Heart right ventricle (tissue), 16 donors: ENCODE data around the gene TMPRSS5. TPM values are rescaled to one million over a fixed set of nuclear protein-coding genes. Genes with fewer than 3 reads are reported as not detected.
A peak's percentile ranks its signal among the peaks of the same experiment; 100 is the strongest.

ENCODE experiments used
- ATAC-seq, 8 donors: fragments of 200-7000 bp; cut with Tn5 transposase; one replicate each; pipeline ENCODE4 v1.9.1; 2020; ENCODE audit warnings: mild to moderate bottlenecking in 8 of 8, moderate library complexity in 8 of 8, moderate number of reproducible peaks in 1 of 8
- DNase-seq, 2 donors: peaks; one replicate each; pipeline ENCODE4 v3.0.0-alpha.2; 2020
- H3K27ac ChIP-seq, 10 donors: fragments of 200-600 bp; sonication (generic) in 2 of 10; one replicate each; pipeline versions ENCODE4 v1.5.0 to v1.8.0; 2020 to 2022; ENCODE audit warnings: mild to moderate bottlenecking in 3 of 10
- H3K27me3 ChIP-seq, 7 donors: fragments of 200-600 bp; one replicate each; pipeline ENCODE4 v1.8.0; 2021 to 2022; ENCODE audit warnings: mild to moderate bottlenecking in 2 of 7
- H3K36me3 ChIP-seq, 9 donors: fragments of 200-600 bp; sonication (generic) in 1 of 9; one replicate each; pipeline versions ENCODE4 v1.5.0 to v1.8.0; 2020 to 2022; ENCODE audit warnings: mild to moderate bottlenecking in 2 of 9
- H3K4me1 ChIP-seq, 9 donors: fragments of 200-600 bp; sonication (generic) in 1 of 9; one replicate each; pipeline versions ENCODE4 v1.5.0 to v1.8.0; 2020 to 2022; ENCODE audit warnings: mild to moderate bottlenecking in 4 of 9
- H3K4me3 ChIP-seq, 10 donors: fragments of 200-600 bp; sonication (generic) in 2 of 10; one replicate each; pipeline versions ENCODE4 v1.5.0 to v1.8.0; 2020 to 2022; ENCODE audit warnings: mild to moderate bottlenecking in 7 of 10, moderate library complexity in 2 of 10
- H3K9me3 ChIP-seq, 11 donors: fragments of 200-600 bp in 10 of 11; sonication (generic) in 2 of 11; one replicate each; pipeline versions ENCODE4 v1.5.0 to v1.8.0; 2013 to 2022; ENCODE audit warnings: mild to moderate bottlenecking in 2 of 11, control low read depth in 1 of 11, moderate library complexity in 1 of 11
- CTCF ChIP-seq, 9 donors: fragments of 200-600 bp; sonication (generic) in 2 of 9; IDR thresholded peaks; one replicate each; pipeline versions ENCODE4 v1.5.0 to v1.8.0; 2021 to 2022; ENCODE audit warnings: antibody characterized with exemption in 9 of 9, mild to moderate bottlenecking in 5 of 9, moderate library complexity in 1 of 9
- WGBS, 2 donors: extraction: QIAGEN DNeasy Blood & Tissue Kit; methylation state at CpG; one replicate each; pipeline ENCODE4 v1.1.7; 2013; ENCODE audit warnings: inconsistent platforms in 1 of 2; 5-methylcytosine and 5-hydroxymethylcytosine counted together
- intact Hi-C, 10 donors: fragments of 100-400 bp; cut with DNase I; formaldehyde crosslinking; loops; one replicate each; pipeline versions ENCODE4 v1.11.1 to v1.14.2; 2022
- polyA plus RNA-seq, 2 donors: library from polyadenylated mRNA; stranded (reverse); fragments of 200-250 nt; gene quantifications; one replicate each; pipeline ENCODE4 v1.2.3, GENCODE V29; 2013
- total RNA-seq, 10 donors: library from RNA; stranded (reverse); fragmentation: NEBNext Ultra II Directional in 3 of 10; extraction: Animal tissue kit (Norgen Biotek cat#: 25700) in 3 of 10; gene quantifications; one replicate each; pipeline versions ENCODE4 v1.2.1 to v1.2.4, GENCODE V29; 2021 to 2023
- donor health status: Arrhythmogenic right ventricular cardiomyopathy.
- donor health status: ischemic (EF 13 %, LVEDD 7.1; RV severe dilation, severe dysfunction).
- donor health status: healthy with polysubstance abuse.
- donor health status: DM: no; HTN: yes; CAD: no.
- donor health status: DM: no; HTN: no; CAD: no.
- donor health status: ischemic (EF 25% LVEDD 6.9; RV normal size, moderate dysfunction).
- donor health status: ischemic (EF 25% LVEDD 5.7; RV mildly dilated, moderate dysfunction).
- donor health status: healthy.
- donor health status: DM: yes; HTN: yes; CAD: no.
- donor health status: Ischemic cardiomyopathy.
- donor health status: ischemic (EF 35%, LVEDD 5.7; RV mildly dilated, moderate dysfunction).
- donor health status: nonischemic (EF 11% LVEDD 7.7; RV severe dilation, severe dysfunction).
- donor health status: DM: yes; HTN: yes; CAD: no.
- donor health status: PGD.
- donor health status: ischemic (EF 29% LVEDD 5.4; RV normal size, mild dysfunction).
- donor health status: nonischemic (EF 23%, LVEDD 6.1; RV moderate dilation, normal function).

The TMPRSS5 gene
- total and polyA plus RNA-seq, 12 donors, result 0.36 to 1.9 (median 0.48) TPM

- WGBS, 2 donors, result 91 to 94% methylated on average over 13 of the region's 13 CpGs
- Histone ChIP-seq H3K27me3 (no peaks in the 10 kb centered on the region), H3K4me3 (no peak overlapping the region), H3K27ac (no peak overlapping the region), H3K36me3 (peaks cover 0 to 10% (median 0%) of the 10 kb centered on the region in 9 donors), H3K9me3 (no peaks in the 10 kb centered on the region), H3K4me1 (no peaks in the 10 kb centered on the region)
- intact Hi-C loops, result loop anchor here in 1 of 10 donors (10.0 kb wide), 1 partner anchor 138 kb away; no protein-coding TSS in a partner anchor
- no peak for TF ChIP-seq CTCF (IDR thresholded peaks at IDR 0.05)
- ATAC-seq (no peak), DNase-seq (no peak)
Measured at GRCh38 chr11:113693030-113693429, 13.1 kb downstream of the TMPRSS5 start.

- Histone ChIP-seq H3K27me3 (no peaks in the 10 kb centered on the region), H3K9me3 (no peaks in the 10 kb centered on the region), H3K4me3 (no peak overlapping the region), H3K4me1 (no peaks in the 10 kb centered on the region), H3K36me3 (peaks cover 0 to 7% (median 0%) of the 10 kb centered on the region in 9 donors), H3K27ac (no peak overlapping the region)
- 76 to 81% methylated on average over 15 of the region's 15 CpGs for WGBS, 2 donors
- intact Hi-C loops, result loop anchor here in 1 of 10 donors (10.0 kb wide), 1 partner anchor 136 kb away; no protein-coding TSS in a partner anchor
- TF ChIP-seq CTCF (IDR thresholded peaks at IDR 0.05), result peak in 7 of 9 donors; percentile 29 to 52 (median 42)
- ATAC-seq (peak in 6 of 8 donors; percentile 46 to 87 (median 64)), DNase-seq (no peak)
Measured at GRCh38 chr11:113690619-113691569, 15.2 kb downstream of the TMPRSS5 start.

- H3K9me3 ChIP-seq, result no peaks in the 10 kb centered on the region
- intact Hi-C loops, result loop anchor here in 1 of 10 donors (10.0 kb wide), 1 partner anchor 135 kb away; no protein-coding TSS in a partner anchor
- H3K4me1 ChIP-seq, result no peaks in the 10 kb centered on the region
- TF ChIP-seq CTCF (IDR thresholded peaks at IDR 0.05), result no peak
- peak in 1 of 8 donors; percentile 17 for ATAC-seq
- no peaks in the 10 kb centered on the region for H3K27me3 ChIP-seq
- H3K27ac ChIP-seq, result no peak overlapping the region
- H3K36me3 ChIP-seq, result peaks cover 0 to 7% (median 0%) of the 10 kb centered on the region in 9 donors
- no peak for DNase-seq
- no peak overlapping the region for H3K4me3 ChIP-seq
- WGBS, 2 donors, result 91 to 96% methylated on average over 19 of the region's 19 CpGs
Measured at GRCh38 chr11:113689768-113690618, 16.1 kb downstream of the TMPRSS5 start.
